ENCODE measurements around the gene CDH2. TPM values are rescaled to one million over a fixed set of nuclear protein-coding genes. Genes with fewer than 3 reads are reported as not detected.

Gene CDH2
- 53.4 TPM for total RNA-seq (ENCODE audit: insufficient read depth, low replicate concordance)

- peak; percentile 90 for DNase-seq (ENCODE audit: low spot score)
Observed at GRCh38 chr18:28176948-28177827, at the start of gene CDH2. Gene CDH2, minus strand, starts transcription at chr18:28177130. Its CDS starts 108 bp downstream, at chr18:28177022.

- no peak for DNase-seq (ENCODE audit: low spot score)
Observed at GRCh38 chr18:28212060-28212459, 35.1 kb upstream of the CDH2 start.

GRCh38 chr18:28208712-28209265, 31.9 kb upstream of the CDH2 start:
- DNase-seq (ENCODE audit: low spot score), result no peak

- no peak for DNase-seq (ENCODE audit: low spot score)
Observed at GRCh38 chr18:28208268-28208667, 31.3 kb upstream of the CDH2 start.

DNA sequence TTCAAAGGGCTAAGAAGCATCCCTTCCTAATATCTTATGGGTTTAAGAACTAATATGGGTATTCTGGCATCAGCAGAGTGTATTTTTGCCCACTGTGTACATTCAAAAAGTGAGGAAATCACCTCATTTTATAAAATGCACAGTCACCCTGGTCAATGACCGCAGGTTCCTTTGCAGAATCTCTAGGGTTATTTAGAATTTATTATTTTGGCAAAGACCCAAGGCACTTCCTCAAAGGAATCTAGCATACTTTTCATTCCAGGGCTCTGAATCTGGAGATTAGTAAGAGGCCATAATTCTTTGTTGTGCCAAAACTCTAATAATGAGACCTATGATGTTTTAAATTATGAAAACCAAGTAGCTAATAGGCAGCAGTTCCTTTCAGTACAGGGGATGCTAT, 27.2 kb upstream of the CDH2 start:
- peak; percentile 52 for DNase-seq (ENCODE audit: low spot score)

DNA sequence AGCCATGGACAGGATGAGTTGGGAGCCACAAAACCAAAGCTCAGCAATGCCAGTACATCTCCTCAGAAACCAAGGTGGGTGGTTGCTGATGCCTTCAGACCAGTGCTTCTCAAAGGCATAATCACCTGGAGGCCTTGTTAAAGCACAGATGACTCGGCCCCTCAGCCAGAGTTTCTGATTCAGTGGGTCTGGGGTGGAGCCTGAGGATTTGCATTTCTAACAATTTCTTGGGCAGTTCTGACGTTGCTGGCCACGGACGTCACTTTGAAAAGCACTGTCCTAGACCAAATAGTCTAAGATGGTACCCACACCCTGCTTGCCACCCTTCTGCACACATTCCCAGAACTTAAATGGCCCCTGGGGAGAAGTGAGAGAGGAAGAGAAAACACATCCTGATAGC, 24.1 kb upstream of the CDH2 start:
- no peak for DNase-seq (ENCODE audit: low spot score)

DNA sequence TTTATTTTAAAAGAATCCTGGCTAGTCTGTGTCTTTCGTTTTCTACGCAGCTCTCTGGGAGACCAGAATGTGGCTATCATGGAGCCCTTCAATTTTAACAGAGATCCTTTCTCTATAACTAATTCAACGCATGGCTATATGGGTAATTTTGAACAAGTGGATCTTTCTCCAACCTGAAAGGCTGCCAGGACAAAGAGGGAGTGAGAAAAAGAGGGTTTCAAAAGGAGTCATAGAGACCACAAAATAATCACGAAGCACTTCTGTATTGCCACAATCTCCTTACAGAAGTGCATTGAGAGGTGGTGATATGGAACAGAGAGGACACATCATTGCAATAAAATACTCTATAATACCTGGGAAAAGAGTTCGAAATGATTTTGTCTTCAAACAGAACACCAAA, 21.7 kb upstream of the CDH2 start:
- DNase-seq (ENCODE audit: low spot score), result no peak

- DNase-seq (ENCODE audit: low spot score), result no peak
Observed at GRCh38 chr18:28193177-28193778, 16.3 kb upstream of the CDH2 start.

- no peak for DNase-seq (ENCODE audit: low spot score)
Observed at GRCh38 chr18:28189400-28190239, 12.7 kb upstream of the CDH2 start.

DNA sequence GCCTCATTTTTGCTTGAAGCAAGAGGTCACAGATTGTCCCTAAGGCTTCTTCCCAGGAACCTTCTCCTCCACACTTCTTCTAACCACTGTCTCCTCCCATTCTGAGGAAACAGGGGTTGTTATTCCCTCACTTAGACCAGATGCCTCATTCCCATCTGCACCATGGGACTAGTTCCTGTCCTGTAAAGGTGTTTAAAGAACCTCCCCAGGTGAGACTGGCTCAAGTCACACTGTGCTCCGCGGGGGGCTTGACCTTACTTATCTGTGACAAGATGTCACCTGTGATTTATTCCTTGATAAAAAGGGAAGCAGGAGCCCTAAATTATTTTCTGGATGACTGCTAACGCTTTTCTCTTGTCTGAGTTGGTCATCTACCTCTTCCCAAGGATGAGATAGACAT, 8.2 kb upstream of the CDH2 start:
- DNase-seq (ENCODE audit: low spot score), result no peak

DNA sequence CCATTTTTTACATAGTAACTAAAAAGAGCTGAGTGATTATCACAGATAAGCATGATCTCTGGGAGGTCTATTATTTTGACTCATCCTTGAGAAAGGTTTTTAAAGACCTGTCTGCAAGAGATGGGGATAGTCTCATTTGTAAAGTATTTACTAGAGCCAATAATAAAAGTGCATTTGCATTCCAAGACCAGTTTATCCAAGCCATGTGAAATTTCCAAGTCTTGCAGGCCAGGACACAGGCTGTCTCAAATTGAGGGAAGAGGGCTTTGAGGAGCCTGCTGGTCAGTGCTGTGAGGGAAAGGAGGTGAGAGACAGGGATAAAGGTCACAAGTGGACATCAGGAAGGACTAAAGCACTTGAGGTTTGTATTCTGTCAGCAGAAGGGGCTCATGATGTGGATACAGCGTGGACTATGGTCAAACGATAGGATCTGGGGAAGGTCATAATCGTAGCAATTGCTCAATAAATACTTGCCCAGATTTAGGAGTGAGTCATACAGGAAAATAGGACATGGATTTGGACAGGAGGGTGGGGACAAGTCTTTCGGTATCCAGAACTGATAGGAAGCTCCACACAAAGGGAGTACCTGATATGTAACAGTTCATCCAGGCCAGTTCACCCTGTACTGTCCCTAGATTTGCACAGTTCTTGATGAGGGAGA, 6.6 kb upstream of the CDH2 start:
- DNase-seq (ENCODE audit: low spot score), result no peak

GRCh38 chr18:28181616-28182015, 4.7 kb upstream of the CDH2 start:
- DNase-seq (ENCODE audit: low spot score), result no peak

- no peak for DNase-seq (ENCODE audit: low spot score)
Observed at GRCh38 chr18:28178720-28179119, 1.8 kb upstream of the CDH2 start.

- peak; percentile 44 for DNase-seq (ENCODE audit: low spot score)
Observed at GRCh38 chr18:28177828-28178635, 1.1 kb upstream of the CDH2 start.

GRCh38 chr18:28176698-28176947, 307 bp downstream of the CDH2 start:
- no peak for DNase-seq (ENCODE audit: low spot score)

- peak; percentile 31 for DNase-seq (ENCODE audit: low spot score)
Observed at GRCh38 chr18:28175930-28176697, 816 bp downstream of the CDH2 start.

DNA sequence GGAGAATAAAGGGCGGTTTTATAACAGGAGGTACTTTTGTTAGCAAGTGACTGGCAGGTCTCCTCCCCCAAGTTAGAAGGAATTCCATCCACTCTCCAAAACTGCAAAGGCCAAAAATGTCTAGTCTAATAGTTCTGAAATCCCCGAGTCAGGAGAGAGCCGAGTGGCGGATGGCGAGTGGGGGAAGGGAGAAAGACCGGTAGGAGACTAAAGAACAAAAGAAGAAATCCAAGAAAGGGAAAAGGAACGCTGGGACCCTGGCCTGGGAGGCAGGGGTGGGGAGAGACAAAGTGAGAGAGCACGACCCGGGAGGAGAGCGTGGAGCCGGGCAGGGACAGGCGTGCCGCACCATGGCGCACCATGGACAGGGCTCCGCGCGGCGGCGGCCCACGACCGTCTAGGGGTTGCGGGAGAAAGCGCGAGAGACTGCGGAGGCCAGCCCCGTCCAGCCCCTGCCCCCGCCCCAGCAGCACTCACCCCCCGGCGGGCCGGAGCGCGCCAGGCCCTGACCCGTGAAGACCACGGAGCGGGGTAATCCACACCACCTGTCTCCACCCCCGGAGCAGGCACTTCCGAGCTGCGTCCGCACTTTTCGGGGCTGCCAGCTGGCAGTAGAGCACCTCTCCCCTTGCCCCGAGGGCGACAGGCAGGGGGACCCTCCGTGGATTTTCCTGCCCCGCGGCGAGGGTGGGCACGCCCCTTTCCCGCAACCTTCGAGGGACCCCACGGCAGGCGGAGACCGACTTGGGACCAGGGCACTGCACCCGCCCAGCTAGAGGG, 1.6 kb downstream of the CDH2 start:
- no peak for DNase-seq (ENCODE audit: low spot score)

DNA sequence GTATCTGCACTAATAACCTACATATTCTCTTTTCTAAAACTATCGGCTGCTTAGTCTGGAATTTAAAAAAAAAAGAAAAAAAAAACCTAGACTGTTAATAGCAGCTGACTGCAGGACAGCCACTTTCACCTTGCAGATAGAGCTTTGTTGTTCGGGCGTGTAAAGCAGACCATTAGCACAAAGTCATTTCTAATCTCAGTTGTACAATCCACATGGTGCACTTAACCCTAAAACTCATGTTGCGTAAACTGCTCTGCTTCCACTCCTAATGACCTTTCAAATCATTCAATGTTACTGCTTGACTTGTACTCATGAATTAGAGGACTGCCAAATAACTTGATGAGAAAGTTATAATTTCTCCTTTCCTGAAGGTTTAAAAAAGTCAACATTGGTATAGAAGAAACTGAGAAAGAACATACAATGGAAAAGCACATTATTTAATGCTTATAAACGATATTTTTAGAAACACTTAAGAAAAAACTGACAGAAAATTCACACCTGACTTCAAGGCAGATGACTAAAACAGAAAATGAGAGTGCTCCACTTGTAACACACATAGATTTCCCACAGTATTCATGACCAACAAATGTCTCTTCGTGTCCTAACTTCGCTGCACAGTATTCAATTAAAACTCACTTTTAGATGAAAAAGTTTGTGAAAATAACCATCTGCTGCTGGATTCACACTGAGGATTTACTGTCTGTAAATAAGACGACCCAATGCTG, 2.6 kb downstream of the CDH2 start:
- DNase-seq (ENCODE audit: low spot score), result no peak

DNA sequence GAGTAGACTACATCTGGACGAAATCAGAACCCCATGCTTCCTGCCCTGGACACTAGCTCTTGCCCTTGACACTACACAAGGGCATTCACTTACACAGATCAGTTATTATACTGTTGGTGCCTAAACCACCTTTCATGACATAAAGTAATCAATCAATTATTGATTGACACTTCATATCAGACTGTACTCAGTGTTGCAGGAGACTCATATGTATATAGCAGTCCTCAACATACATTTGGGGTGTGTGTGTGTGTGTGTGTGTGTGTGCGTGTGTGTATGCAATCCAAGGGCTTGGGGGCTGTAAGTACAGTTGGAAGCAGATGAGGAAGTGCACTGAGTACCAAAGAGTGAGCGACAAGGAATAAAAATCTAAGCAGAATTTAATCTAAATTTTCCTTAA, 5.1 kb downstream of the CDH2 start:
- no peak for DNase-seq (ENCODE audit: low spot score)

Measured in umbilical cord (tissue), 2 donors.